HepG2 (cell line): Measurements from ENCODE around the gene NOP9. TPM values are rescaled to one million over a fixed set of nuclear protein-coding genes. Genes with fewer than 3 reads are reported as not detected.

Experiments used
- ADNP ChIP-seq: sonication (generic); formaldehyde crosslinking; IDR thresholded peaks from 2 replicates; pipeline ENCODE4 v1.4.0; 2020; ENCODE audit warnings: missing genetic modification reagents
- CBX1 ChIP-seq: IDR thresholded peaks from one replicate; pipeline ENCODE4 v1.6.1; 2016; ENCODE audit warnings: antibody characterized with exemption, low read depth
- FOXK1 ChIP-seq: sonication (generic); formaldehyde crosslinking; IDR thresholded peaks from 2 replicates; pipeline ENCODE4 v1.4.0; 2020; ENCODE audit warnings: low read depth, missing genetic modification reagents, borderline replicate concordance
- HNRNPK ChIP-seq: fragments of 200-400 bp; formaldehyde crosslinking; IDR thresholded peaks from 2 replicates; pipeline ENCODE4 v1.6.1; 2018; ENCODE audit warnings: low read length, low read depth, moderate library complexity, mild to moderate bottlenecking; ENCODE audit not compliant: poor library complexity, severe bottlenecking
- IRX3 ChIP-seq: sonication (generic); formaldehyde crosslinking; IDR thresholded peaks from 2 replicates; pipeline ENCODE4 v1.8.1; 2023; ENCODE audit warnings: mild to moderate bottlenecking, low read depth, missing genetic modification reagents, borderline replicate concordance
- MAF1 ChIP-seq: sonication (generic); formaldehyde crosslinking; IDR thresholded peaks from 2 replicates; pipeline ENCODE4 v1.5.0; 2020; ENCODE audit warnings: missing genetic modification reagents, borderline replicate concordance
- SIN3B ChIP-seq: fragments of 150-350 bp; IDR thresholded peaks from 2 replicates; pipeline ENCODE4 v1.6.1; 2014; ENCODE audit warnings: low read length
- ZBTB42 ChIP-seq: sonication (generic); formaldehyde crosslinking; IDR thresholded peaks from 2 replicates; pipeline ENCODE4 v1.5.0; 2020; ENCODE audit warnings: mild to moderate bottlenecking, missing genetic modification reagents
- ZKSCAN8 ChIP-seq: IDR thresholded peaks from 2 replicates; pipeline ENCODE4 v1.6.1; 2016; ENCODE audit warnings: borderline replicate concordance, missing genetic modification reagents, missing compliant biosample characterization
- ZNF577 ChIP-seq: sonication (generic); formaldehyde crosslinking; IDR thresholded peaks from 2 replicates; pipeline ENCODE4 v1.4.0; 2020; ENCODE audit warnings: mild to moderate bottlenecking, low read depth, missing genetic modification reagents, borderline replicate concordance
- polyA plus RNA-seq, 8 experiments: library from polyadenylated mRNA; depleted of rRNA in 3 of 8; stranded (reverse) in 7 of 8; unstranded in 1 of 8; fragments of >200 nt; fragmentation: Illumina TruSeq in 4 of 8; extraction: Trizol in 4 of 8; gene quantifications; 2 replicates each; pipeline versions ENCODE4 v1.2.1 to v1.2.3, GENCODE V29; 2011 to 2016; ENCODE audit warnings: low read depth in 4 of 8, missing spikeins in 1 of 8, mixed read lengths in 1 of 8; ENCODE audit not compliant: insufficient read depth in 1 of 8
- total RNA-seq, 5 experiments: library from RNA; depleted of rRNA; stranded (reverse); fragments of >200 nt; fragmentation: Illumina TruSeq; extraction: Trizol; gene quantifications; 2 replicates each; pipeline ENCODE4 v1.2.3, GENCODE V29; 2016; ENCODE audit warnings: low read depth in 1 of 5
- TF ChIP-seq, protein P1 (sequence below): sonication (generic); formaldehyde crosslinking; IDR thresholded peaks from 2 replicates; pipeline ENCODE4 v1.4.0; 2020; ENCODE audit warnings: mild to moderate bottlenecking, missing genetic modification reagents
- TF ChIP-seq, protein P2 (sequence below), 2 experiments: sonication (generic) in 1 of 2; formaldehyde crosslinking in 1 of 2; IDR thresholded peaks; 2 replicates each; pipeline versions ENCODE4 v1.4.0 to v1.6.1; 2016 to 2020; ENCODE audit warnings: borderline replicate concordance in 1 of 2, low read depth in 1 of 2, mild to moderate bottlenecking in 1 of 2, missing genetic modification reagents in 1 of 2
- TF ChIP-seq, protein P3 (sequence below): sonication (generic); formaldehyde crosslinking; IDR thresholded peaks from 2 replicates; pipeline ENCODE4 v1.4.0; 2020; ENCODE audit warnings: missing genetic modification reagents, borderline replicate concordance
- TF ChIP-seq, protein P4 (sequence below): sonication (generic); formaldehyde crosslinking; IDR thresholded peaks from 2 replicates; pipeline ENCODE4 v1.5.1; 2020; ENCODE audit warnings: missing genetic modification reagents, mild to moderate bottlenecking, borderline replicate concordance

NOP9 gene
- total and polyA plus RNA-seq, 2 of the 13 experiments (the other 11 are each of a cell fraction or from before 2014, with no cell fraction given) = 24.5 to 61.6 TPM

DNA sequence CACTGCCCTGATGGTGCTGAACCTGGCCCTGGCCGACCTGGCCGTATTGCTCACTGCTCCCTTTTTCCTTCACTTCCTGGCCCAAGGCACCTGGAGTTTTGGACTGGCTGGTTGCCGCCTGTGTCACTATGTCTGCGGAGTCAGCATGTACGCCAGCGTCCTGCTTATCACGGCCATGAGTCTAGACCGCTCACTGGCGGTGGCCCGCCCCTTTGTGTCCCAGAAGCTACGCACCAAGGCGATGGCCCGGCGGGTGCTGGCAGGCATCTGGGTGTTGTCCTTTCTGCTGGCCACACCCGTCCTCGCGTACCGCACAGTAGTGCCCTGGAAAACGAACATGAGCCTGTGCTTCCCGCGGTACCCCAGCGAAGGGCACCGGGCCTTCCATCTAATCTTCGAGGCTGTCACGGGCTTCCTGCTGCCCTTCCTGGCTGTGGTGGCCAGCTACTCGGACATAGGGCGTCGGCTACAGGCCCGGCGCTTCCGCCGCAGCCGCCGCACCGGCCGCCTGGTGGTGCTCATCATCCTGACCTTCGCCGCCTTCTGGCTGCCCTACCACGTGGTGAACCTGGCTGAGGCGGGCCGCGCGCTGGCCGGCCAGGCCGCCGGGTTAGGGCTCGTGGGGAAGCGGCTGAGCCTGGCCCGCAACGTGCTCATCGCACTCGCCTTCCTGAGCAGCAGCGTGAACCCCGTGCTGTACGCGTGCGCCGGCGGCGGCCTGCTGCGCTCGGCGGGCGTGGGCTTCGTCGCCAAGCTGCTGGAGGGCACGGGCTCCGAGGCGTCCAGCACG, 16.4 kb downstream of the NOP9 start (continued):
- TF ChIP-seq SIN3B (0 out of 2 replicates have a peak, but pooled peaks have one; percentile 10), ADNP (CRISPR knock-in tag) (no peak; the same call in 1 of the 2 replicates), ZBTB42 (CRISPR knock-in tag) (peak; percentile 95; the same call in 1 of the 2 replicates), MAF1 (CRISPR knock-in tag) (peak; percentile 95; the same call in 1 of the 2 replicates), IRX3 (CRISPR knock-in tag) (peak; percentile 97), HNRNPK (peak; percentile 67), ZKSCAN8 (CRISPR knock-in tag) (peak; percentile 90), FOXK1 (CRISPR knock-in tag) (peak; percentile 74; the same call in 1 of the 2 replicates), CBX1 (no peak), ZNF577 (CRISPR knock-in tag) (no peak; the same call in 1 of the 2 replicates)
- TF ChIP-seq, protein P1, sequence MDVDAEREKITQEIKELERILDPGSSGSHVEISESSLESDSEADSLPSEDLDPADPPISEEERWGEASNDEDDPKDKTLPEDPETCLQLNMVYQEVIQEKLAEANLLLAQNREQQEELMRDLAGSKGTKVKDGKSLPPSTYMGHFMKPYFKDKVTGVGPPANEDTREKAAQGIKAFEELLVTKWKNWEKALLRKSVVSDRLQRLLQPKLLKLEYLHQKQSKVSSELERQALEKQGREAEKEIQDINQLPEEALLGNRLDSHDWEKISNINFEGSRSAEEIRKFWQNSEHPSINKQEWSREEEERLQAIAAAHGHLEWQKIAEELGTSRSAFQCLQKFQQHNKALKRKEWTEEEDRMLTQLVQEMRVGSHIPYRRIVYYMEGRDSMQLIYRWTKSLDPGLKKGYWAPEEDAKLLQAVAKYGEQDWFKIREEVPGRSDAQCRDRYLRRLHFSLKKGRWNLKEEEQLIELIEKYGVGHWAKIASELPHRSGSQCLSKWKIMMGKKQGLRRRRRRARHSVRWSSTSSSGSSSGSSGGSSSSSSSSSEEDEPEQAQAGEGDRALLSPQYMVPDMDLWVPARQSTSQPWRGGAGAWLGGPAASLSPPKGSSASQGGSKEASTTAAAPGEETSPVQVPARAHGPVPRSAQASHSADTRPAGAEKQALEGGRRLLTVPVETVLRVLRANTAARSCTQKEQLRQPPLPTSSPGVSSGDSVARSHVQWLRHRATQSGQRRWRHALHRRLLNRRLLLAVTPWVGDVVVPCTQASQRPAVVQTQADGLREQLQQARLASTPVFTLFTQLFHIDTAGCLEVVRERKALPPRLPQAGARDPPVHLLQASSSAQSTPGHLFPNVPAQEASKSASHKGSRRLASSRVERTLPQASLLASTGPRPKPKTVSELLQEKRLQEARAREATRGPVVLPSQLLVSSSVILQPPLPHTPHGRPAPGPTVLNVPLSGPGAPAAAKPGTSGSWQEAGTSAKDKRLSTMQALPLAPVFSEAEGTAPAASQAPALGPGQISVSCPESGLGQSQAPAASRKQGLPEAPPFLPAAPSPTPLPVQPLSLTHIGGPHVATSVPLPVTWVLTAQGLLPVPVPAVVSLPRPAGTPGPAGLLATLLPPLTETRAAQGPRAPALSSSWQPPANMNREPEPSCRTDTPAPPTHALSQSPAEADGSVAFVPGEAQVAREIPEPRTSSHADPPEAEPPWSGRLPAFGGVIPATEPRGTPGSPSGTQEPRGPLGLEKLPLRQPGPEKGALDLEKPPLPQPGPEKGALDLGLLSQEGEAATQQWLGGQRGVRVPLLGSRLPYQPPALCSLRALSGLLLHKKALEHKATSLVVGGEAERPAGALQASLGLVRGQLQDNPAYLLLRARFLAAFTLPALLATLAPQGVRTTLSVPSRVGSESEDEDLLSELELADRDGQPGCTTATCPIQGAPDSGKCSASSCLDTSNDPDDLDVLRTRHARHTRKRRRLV = peak; percentile 92; the same call in 1 of the 2 replicates
- TF ChIP-seq, protein P2, sequence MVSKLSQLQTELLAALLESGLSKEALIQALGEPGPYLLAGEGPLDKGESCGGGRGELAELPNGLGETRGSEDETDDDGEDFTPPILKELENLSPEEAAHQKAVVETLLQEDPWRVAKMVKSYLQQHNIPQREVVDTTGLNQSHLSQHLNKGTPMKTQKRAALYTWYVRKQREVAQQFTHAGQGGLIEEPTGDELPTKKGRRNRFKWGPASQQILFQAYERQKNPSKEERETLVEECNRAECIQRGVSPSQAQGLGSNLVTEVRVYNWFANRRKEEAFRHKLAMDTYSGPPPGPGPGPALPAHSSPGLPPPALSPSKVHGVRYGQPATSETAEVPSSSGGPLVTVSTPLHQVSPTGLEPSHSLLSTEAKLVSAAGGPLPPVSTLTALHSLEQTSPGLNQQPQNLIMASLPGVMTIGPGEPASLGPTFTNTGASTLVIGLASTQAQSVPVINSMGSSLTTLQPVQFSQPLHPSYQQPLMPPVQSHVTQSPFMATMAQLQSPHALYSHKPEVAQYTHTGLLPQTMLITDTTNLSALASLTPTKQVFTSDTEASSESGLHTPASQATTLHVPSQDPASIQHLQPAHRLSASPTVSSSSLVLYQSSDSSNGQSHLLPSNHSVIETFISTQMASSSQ (IDR thresholded peaks at IDR 0.05; ENCODE audit: low read depth) = no peak
- TF ChIP-seq, protein P2 (CRISPR knock-in tag; IDR thresholded peaks at IDR 0.05; ENCODE audit: borderline replicate concordance) = peak; percentile 92
- TF ChIP-seq, protein P3, sequence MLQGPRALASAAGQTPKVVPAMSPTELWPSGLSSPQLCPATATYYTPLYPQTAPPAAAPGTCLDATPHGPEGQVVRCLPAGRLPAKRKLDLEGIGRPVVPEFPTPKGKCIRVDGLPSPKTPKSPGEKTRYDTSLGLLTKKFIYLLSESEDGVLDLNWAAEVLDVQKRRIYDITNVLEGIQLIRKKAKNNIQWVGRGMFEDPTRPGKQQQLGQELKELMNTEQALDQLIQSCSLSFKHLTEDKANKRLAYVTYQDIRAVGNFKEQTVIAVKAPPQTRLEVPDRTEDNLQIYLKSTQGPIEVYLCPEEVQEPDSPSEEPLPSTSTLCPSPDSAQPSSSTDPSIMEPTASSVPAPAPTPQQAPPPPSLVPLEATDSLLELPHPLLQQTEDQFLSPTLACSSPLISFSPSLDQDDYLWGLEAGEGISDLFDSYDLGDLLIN (CRISPR knock-in tag) = peak; percentile 99
- TF ChIP-seq, protein P4, sequence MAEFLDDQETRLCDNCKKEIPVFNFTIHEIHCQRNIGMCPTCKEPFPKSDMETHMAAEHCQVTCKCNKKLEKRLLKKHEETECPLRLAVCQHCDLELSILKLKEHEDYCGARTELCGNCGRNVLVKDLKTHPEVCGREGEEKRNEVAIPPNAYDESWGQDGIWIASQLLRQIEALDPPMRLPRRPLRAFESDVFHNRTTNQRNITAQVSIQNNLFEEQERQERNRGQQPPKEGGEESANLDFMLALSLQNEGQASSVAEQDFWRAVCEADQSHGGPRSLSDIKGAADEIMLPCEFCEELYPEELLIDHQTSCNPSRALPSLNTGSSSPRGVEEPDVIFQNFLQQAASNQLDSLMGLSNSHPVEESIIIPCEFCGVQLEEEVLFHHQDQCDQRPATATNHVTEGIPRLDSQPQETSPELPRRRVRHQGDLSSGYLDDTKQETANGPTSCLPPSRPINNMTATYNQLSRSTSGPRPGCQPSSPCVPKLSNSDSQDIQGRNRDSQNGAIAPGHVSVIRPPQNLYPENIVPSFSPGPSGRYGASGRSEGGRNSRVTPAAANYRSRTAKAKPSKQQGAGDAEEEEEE (CRISPR knock-in tag) = peak; percentile 98
